ENCODE results near the gene EEF2KMT. TPM values are rescaled to one million over a fixed set of nuclear protein-coding genes. Genes with fewer than 3 reads are reported as not detected.

The EEF2KMT gene
- total RNA-seq, 1 donor, result 1.8 TPM

GRCh38 chr16:5044011-5044540 lies 53.5 kb downstream of the EEF2KMT start:
- no peaks in the 10 kb centered on the region for H3K4me1 ChIP-seq (ENCODE audit: insufficient read depth, low read length)
- H3K4me3 ChIP-seq (ENCODE audit: low read length), result no peak overlapping the region
- H3K9me3 ChIP-seq (ENCODE audit: low read depth, low read length), result no peaks in the 10 kb centered on the region
- no peaks in the 10 kb centered on the region for H3K27me3 ChIP-seq (ENCODE audit: insufficient read depth, low read length)

GRCh38 chr16:5042574-5043171 lies 54.9 kb downstream of the EEF2KMT start:
- Histone ChIP-seq H3K4me3 (ENCODE audit: low read length) (no peak overlapping the region), H3K27me3 (ENCODE audit: insufficient read depth, low read length) (no peaks in the 10 kb centered on the region), H3K4me1 (ENCODE audit: insufficient read depth, low read length) (no peaks in the 10 kb centered on the region), H3K9me3 (ENCODE audit: low read depth, low read length) (no peaks in the 10 kb centered on the region)

- Histone ChIP-seq H3K4me1 (ENCODE audit: insufficient read depth, low read length) (no peaks in the 10 kb centered on the region), H3K4me3 (ENCODE audit: low read length) (no peak overlapping the region), H3K27me3 (ENCODE audit: insufficient read depth, low read length) (no peaks in the 10 kb centered on the region), H3K9me3 (ENCODE audit: low read depth, low read length) (no peaks in the 10 kb centered on the region)
Observed at GRCh38 chr16:5041600-5042133, 55.9 kb downstream of the EEF2KMT start.

- Histone ChIP-seq H3K9me3 (ENCODE audit: low read depth, low read length) (no peaks in the 10 kb centered on the region), H3K27me3 (ENCODE audit: insufficient read depth, low read length) (no peaks in the 10 kb centered on the region), H3K4me3 (ENCODE audit: low read length) (no peak overlapping the region), H3K4me1 (ENCODE audit: insufficient read depth, low read length) (no peaks in the 10 kb centered on the region)
Observed at GRCh38 chr16:5040451-5040850, 57.1 kb downstream of the EEF2KMT start.

- Histone ChIP-seq H3K27me3 (ENCODE audit: insufficient read depth, low read length) (no peaks in the 10 kb centered on the region), H3K9me3 (ENCODE audit: low read depth, low read length) (no peaks in the 10 kb centered on the region)
Observed at GRCh38 chr16:5036228-5037156, 61.1 kb downstream of the EEF2KMT start.

GRCh38 chr16:5035909-5036227 lies 61.7 kb downstream of the EEF2KMT start:
- no peaks in the 10 kb centered on the region for H3K27me3 ChIP-seq (ENCODE audit: insufficient read depth, low read length)
- H3K4me1 ChIP-seq (ENCODE audit: insufficient read depth, low read length), result peaks cover 24% of the 10 kb centered on the region
- no peak overlapping the region for H3K4me3 ChIP-seq (ENCODE audit: low read length)
- H3K9me3 ChIP-seq (ENCODE audit: low read depth, low read length), result no peaks in the 10 kb centered on the region

More at GRCh38 chr16:5036228-5037156, 61.1 kb downstream of the EEF2KMT start:
- Histone ChIP-seq H3K4me3 (ENCODE audit: low read length) (no peak overlapping the region), H3K4me1 (ENCODE audit: insufficient read depth, low read length) (peaks cover 24% of the 10 kb centered on the region)

Other genes starting within 250 kb of the EEF2KMT start
- gene PPL, start 160.6 kb downstream of the EEF2KMT start, total RNA-seq, result not detected
- 1.6 TPM for gene SEC14L5, start 139.5 kb downstream of the EEF2KMT start, total RNA-seq
- gene NAGPA, start 63.9 kb downstream of the EEF2KMT start, total RNA-seq, result 29.6 TPM
- not detected for gene C16orf89, start 31.8 kb downstream of the EEF2KMT start, total RNA-seq
- 5.0 TPM for gene ALG1, start 26.0 kb downstream of the EEF2KMT start, total RNA-seq